Renal pelvis (tissue), 4 donors: ENCODE results near the gene RNPEP. TPM values are rescaled to one million over a fixed set of nuclear protein-coding genes. Genes with fewer than 3 reads are reported as not detected.
"Not testable (repeated sequence)": the region's sequence is repeated elsewhere in the genome, so short reads cannot be mapped to it uniquely, and the experiment has no call there.

ENCODE experiments used
- DNase-seq: peaks from one replicate; pipeline ENCODE4 v3.0.0-alpha.2; 2013
- polyA plus RNA-seq, 3 donors: library from polyadenylated mRNA; unstranded; fragments of 120-200 nt; gene quantifications; one replicate each; pipeline ENCODE4 v1.2.1, GENCODE V29; 2013; ENCODE audit not compliant: insufficient read length in 3 of 3

The RNPEP gene
- polyA plus RNA-seq, 3 donors, result 60.1 to 72.8 (median 70.9) TPM

GRCh38 chr1:202007304-202007703 is 24.9 kb downstream of the RNPEP start:
- no peak for DNase-seq

DNA sequence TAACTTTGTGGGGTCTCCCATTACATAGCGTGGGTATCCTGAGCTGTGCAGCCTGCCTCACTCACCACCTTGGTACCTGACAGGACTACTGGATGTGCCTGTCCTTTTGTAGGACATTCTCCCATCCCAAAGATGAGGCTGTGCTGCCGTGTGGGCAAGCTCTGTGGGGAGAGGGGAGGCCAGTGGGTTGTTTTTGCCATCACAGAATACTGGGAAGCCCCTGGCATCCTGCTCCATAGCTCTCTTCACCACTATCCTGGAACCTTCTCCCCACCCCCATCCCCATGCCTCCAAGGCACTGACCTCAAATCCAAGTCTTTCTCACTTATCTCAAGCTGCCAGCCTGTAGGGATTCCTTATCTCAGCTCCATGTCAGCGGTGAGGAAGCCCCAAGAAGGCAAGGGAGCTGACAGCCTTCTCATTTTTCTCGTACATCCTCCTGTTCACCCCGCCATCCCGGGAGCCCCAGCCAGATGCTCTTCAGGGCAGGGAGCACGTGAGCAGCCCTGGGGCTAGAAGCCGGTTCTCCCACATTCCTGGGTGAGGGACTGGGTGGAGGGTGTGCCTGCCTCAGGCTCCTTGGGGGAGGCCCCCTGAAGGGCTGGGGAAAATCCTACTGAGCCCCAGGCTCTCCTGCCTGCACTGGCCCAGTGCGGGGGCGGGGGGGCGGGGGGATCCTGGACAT is 25.5 kb downstream of the RNPEP start:
- DNase-seq, result peak; percentile 55

GRCh38 chr1:202009326-202010179 is 27.1 kb downstream of the RNPEP start:
- peak; percentile 89 for DNase-seq

DNA sequence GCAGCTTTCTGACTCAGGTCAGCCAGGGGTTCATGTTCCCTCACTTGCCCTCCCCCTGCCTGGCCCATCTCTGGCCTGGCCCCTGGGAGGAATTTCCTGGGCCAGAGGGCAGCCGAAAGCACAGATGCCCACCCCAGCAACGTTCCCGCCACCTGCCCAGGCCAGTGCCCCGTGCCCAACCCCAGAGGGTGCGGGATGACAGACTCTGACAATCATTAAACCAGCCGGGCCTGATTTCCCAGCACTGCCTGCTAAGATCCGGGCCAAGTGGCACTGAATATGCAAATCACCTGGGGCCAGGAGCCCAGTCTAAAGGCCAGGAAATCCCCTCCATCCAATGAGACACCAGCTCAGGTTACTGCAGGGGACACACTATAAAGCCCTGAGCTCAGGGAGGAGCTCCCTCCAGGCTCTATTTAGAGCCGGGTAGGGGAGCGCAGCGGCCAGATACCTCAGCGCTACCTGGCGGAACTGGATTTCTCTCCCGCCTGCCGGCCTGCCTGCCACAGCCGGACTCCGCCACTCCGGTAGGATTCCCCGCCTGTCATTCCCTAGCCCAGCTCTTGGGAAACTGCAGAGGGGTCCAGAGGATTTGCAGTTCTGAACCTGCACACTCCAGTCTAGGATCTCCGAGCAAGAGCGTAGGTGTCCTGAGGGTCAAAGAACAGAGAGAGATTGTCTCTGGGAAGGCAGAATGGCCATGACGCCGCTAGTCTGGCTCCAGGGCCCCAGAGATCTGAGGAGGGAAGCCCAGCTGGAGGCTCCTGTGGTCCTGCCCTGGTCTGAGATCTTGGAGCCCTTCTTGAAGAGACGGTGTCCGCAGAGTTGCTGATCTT is 27.9 kb downstream of the RNPEP start, which contains the start of gene ELF3:
Gene ELF3 (plus strand): TSS at position 408 of the 836 bp plus-strand sequence. CDS start 550 bp downstream, outside the sequence.
- DNase-seq, result peak; percentile 94

DNA sequence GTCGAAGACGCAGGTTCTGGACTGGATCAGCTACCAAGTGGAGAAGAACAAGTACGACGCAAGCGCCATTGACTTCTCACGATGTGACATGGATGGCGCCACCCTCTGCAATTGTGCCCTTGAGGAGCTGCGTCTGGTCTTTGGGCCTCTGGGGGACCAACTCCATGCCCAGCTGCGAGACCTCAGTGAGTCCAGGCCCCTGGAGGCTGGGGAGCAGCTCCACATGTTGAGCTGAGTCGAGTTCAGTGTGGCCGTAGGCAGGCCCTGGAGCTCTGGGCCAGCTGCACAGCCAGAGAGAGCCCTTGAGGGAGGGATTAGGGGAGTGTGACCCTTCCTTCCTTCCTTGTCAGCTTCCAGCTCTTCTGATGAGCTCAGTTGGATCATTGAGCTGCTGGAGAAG is 29.5 kb downstream of the RNPEP start:
- no peak for DNase-seq

DNA sequence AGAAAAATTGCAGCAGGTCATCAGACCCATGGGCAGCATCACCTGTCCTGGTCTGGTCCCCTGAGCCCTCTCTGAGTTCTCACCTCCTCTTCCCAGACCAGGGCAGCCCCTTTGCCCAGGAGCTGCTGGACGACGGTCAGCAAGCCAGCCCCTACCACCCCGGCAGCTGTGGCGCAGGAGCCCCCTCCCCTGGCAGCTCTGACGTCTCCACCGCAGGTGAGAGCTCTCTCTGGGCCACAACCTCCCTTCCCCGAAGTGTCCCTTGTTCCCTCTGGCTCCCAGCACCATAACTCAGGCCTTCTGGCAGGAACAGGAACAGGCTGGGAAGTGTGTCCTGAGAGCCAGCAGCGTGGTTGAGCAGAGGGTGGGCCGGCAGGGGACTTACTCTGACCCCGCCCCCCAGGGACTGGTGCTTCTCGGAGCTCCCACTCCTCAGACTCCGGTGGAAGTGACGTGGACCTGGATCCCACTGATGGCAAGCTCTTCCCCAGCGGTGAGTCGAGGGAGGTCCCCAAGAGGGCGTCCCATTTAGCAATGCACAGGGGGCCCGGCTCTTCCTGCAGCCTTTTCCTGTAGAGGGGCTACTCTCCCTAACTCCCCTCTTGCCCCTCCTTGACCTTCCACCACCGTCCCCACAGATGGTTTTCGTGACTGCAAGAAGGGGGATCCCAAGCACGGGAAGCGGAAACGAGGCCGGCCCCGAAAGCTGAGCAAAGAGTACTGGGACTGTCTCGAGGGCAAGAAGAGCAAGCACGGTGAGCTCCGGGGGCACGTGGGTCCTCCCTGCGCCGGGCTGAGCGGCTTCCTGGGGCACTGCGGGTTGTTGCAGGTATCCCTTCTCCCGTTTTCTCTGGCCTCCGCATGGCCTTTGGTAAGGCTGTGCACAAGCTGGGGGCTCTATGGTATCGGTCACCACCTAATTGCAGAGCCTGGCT is 30.4 kb downstream of the RNPEP start:
- DNase-seq, result no peak

GRCh38 chr1:202013603-202014002 is 31.2 kb downstream of the RNPEP start:
- DNase-seq, result no peak

GRCh38 chr1:202014060-202014459 is 31.6 kb downstream of the RNPEP start:
- DNase-seq, result no peak

GRCh38 chr1:202014915-202015661 is 32.6 kb downstream of the RNPEP start:
- no peak for DNase-seq

- no peak for DNase-seq
Measured at GRCh38 chr1:202015662-202015937, 33.2 kb downstream of the RNPEP start.

GRCh38 chr1:202016022-202016810 is 33.8 kb downstream of the RNPEP start:
- DNase-seq, result no peak

GRCh38 chr1:202016811-202017748 is 34.6 kb downstream of the RNPEP start:
- no peak for DNase-seq

DNA sequence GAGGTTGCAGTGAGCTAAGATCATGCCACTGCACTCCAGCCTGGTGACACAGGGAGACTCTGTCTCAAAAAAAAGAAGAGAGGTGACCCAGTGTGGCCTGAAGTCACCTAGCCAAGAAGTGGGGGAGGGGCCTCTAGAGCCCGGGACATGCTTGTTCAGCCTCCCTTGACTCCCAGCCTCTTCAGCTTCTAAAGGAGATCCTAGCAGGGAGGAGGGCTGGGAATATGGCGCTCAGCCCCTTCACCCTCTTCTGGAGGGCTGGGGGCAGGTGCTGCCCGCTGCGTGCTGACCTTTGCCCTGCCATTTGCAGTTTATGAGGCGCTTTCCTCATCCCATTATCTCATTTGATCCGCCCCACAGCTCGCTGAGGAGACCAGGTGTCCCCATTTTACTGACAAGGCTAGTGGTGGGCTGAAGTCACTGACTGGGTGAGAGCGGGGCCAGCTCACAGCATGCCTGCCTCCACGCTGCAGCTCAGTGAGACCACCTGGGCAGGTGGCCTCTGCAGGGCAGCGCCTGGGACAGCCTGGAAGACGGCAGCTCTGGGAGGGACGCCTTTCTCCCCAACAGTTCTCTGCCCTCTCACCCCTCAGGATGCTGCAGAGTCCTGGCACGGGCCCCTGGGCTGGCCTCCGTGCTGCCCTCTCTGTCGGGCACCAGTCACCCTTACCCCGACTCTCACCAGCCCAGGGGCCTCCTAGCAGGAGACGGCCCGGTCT is 35.5 kb downstream of the RNPEP start:
- DNase-seq, result no peak

DNA sequence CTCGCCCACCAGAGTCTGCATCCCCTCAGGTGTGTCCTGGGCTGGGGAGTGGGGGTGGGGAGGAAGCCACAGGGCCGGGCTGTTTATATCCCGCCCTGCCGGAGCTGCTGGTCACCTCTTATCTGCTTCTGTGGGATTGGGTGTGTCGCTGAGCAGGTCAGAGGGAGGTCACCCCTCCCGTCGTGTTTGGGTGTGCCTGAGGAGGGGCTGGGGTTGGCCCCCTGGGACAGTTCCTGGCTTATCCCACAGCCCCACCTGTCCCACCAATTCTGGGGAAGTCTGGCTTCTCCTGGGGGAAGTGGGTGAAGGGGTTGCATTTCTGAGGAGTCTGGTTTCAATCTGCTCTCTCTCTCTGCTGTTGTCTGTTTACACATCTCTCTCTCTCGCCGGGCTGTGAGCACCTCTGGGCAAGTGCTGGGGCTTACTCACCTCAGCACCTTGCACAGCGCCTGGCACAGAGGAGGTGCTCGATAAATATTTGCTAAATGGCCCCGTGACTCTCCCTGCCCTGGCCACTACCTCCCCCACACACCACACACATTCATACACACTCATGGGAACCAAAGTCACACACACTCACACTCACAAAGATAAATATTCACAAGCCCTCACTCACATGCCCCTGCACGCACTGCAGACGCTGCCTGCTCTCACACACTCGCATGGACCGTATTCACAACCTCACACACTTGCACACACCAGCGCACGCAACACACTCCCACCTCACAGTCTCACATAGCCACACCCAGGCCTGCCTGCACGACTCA is 36.2 kb downstream of the RNPEP start:
- DNase-seq, result no peak

- not testable (repeated sequence) for DNase-seq
Measured at GRCh38 chr1:202019235-202019558, 36.7 kb downstream of the RNPEP start.

- no peak for DNase-seq
Measured at GRCh38 chr1:202023001-202023433, 40.6 kb downstream of the RNPEP start.

DNA sequence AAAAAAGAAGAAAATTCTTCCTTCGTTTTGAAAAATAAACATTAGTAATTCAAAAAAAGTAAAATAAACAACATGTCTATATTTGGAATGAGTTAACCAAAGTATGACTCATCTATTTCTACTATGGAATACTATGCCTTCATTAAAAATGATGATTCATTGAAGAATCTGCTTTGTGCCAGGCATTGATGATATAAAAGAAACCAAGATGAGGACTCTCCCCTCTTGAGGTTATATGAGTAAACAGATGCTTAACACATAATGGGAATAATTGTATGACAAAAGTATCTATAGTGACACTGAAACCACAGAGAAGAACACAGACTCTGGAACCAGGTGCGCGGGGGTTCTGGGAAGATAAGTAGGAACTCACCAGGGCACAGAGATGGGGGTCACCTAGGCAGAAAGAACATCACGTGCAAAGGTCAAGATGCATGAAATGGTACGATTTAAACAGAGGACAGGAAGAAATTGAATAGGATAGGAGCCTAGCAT is 46.8 kb downstream of the RNPEP start:
- DNase-seq, result no peak
